Thyroid gland (tissue), 4 donors: ENCODE measurements around the gene MTUS2.

ENCODE experiments used
- POLR2A ChIP-seq, 2 donors: fragments of 450-650 bp; IDR thresholded peaks; one replicate each; pipeline ENCODE4 v1.6.1; 2017; ENCODE audit warnings: antibody characterized with exemption in 2 of 2, mild to moderate bottlenecking in 2 of 2, moderate library complexity in 1 of 2
- TF ChIP-seq, protein P1 (sequence below), 6 experiments: fragments of 200-600 bp in 3 of 6; fragments of 450-650 bp in 3 of 6; sonication (generic) in 3 of 6; IDR thresholded peaks; one replicate each; pipeline ENCODE4 v1.5.1; 2016 to 2019; ENCODE audit warnings: antibody characterized with exemption in 6 of 6, mild to moderate bottlenecking in 2 of 6, inconsistent platforms in 1 of 6, moderate library complexity in 1 of 6

DNA sequence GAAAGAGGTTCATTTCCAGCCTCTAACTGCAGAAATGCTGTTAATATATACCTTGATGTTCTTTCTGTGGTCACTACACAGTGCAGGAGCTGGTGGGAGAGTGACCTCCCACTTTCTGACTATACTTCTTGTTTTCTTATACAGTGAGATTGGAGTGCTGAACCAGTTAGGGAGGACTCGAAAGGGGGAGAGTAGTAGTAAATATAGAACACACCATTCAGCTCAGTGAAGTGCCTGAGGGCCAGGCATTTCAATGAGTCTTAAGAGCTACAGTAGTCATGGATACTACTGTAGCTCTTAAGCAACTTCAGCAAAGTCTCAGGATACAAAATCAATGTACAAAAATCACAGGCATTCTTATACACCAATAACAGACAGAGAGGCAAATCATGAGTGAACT, 372.9 kb downstream of the MTUS2 start:
- TF ChIP-seq POLR2A (IDR thresholded peaks at IDR 0.05) = no peak
- TF ChIP-seq, protein P1, sequence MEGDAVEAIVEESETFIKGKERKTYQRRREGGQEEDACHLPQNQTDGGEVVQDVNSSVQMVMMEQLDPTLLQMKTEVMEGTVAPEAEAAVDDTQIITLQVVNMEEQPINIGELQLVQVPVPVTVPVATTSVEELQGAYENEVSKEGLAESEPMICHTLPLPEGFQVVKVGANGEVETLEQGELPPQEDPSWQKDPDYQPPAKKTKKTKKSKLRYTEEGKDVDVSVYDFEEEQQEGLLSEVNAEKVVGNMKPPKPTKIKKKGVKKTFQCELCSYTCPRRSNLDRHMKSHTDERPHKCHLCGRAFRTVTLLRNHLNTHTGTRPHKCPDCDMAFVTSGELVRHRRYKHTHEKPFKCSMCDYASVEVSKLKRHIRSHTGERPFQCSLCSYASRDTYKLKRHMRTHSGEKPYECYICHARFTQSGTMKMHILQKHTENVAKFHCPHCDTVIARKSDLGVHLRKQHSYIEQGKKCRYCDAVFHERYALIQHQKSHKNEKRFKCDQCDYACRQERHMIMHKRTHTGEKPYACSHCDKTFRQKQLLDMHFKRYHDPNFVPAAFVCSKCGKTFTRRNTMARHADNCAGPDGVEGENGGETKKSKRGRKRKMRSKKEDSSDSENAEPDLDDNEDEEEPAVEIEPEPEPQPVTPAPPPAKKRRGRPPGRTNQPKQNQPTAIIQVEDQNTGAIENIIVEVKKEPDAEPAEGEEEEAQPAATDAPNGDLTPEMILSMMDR (IDR thresholded peaks at IDR 0.05) = no peak
